Measurements from ENCODE around the gene HOXA10.

The HOXA10 gene

GRCh38 chr7:27152816-27153442, 21.2 kb downstream of the HOXA10 start:
- no peak for DNase-seq (ENCODE audit: low read depth)
- no peak for TF ChIP-seq CTCF (IDR thresholded peaks at IDR 0.05; ENCODE audit: control insufficient read depth, insufficient read depth, low read depth, low read length, missing control alignments)
- H3K4me3 ChIP-seq (ENCODE audit: control insufficient read depth, low read depth, low read length), result no peak overlapping the region

GRCh38 chr7:27151931-27152815, 21.9 kb downstream of the HOXA10 start, which contains the start of gene HOXA3:
HOXA3 (minus strand) TSS chr7:27152583; CDS start chr7:27110640, 41,943 bp downstream.
- peak within 1 kb of the TSS; percentile 65 for H3K4me3 ChIP-seq (ENCODE audit: control insufficient read depth, low read depth, low read length)
- TF ChIP-seq CTCF (IDR thresholded peaks at IDR 0.05; ENCODE audit: control insufficient read depth, insufficient read depth, low read depth, low read length, missing control alignments), result no peak
- no peak for DNase-seq (ENCODE audit: low read depth)

GRCh38 chr7:27151341-27151930, 22.7 kb downstream of the HOXA10 start:
- peak overlapping the region; percentile 65 for H3K4me3 ChIP-seq (ENCODE audit: control insufficient read depth, low read depth, low read length)
- no peak for DNase-seq (ENCODE audit: low read depth)
- TF ChIP-seq CTCF (IDR thresholded peaks at IDR 0.05; ENCODE audit: control insufficient read depth, insufficient read depth, low read depth, low read length, missing control alignments), result peak; percentile 13

- H3K4me3 ChIP-seq (ENCODE audit: control insufficient read depth, low read depth, low read length), result peak overlapping the region; percentile 65
- TF ChIP-seq CTCF (IDR thresholded peaks at IDR 0.05; ENCODE audit: control insufficient read depth, insufficient read depth, low read depth, low read length, missing control alignments), result peak; percentile 67
- DNase-seq (ENCODE audit: low read depth), result no peak
Observed at GRCh38 chr7:27150568-27151340, 23.4 kb downstream of the HOXA10 start.

GRCh38 chr7:27149842-27150567, 24.1 kb downstream of the HOXA10 start:
- peak overlapping the region; percentile 65 for H3K4me3 ChIP-seq (ENCODE audit: control insufficient read depth, low read depth, low read length)
- no peak for TF ChIP-seq CTCF (IDR thresholded peaks at IDR 0.05; ENCODE audit: control insufficient read depth, insufficient read depth, low read depth, low read length, missing control alignments)
- DNase-seq (ENCODE audit: low read depth), result no peak

Measured in AG09309 (cell line).